Left ventricle myocardium inferior (tissue), 1 donor: ENCODE measurements around the gene WFIKKN1. TPM values are rescaled to one million over a fixed set of nuclear protein-coding genes. Genes with fewer than 3 reads are reported as not detected.

ENCODE experiments used
- DNase-seq: peaks from one replicate; pipeline ENCODE4 v3.0.0-alpha.2; 2020
- H3K27ac ChIP-seq: fragments of 200-600 bp; replicated peaks from 2 replicates; pipeline ENCODE4 v1.8.0; 2021
- H3K27me3 ChIP-seq: fragments of 200-600 bp; 2 replicates; pipeline ENCODE4 v1.8.0; 2021; ENCODE audit warnings: low read depth
- H3K36me3 ChIP-seq: fragments of 200-600 bp; 2 replicates; pipeline ENCODE4 v1.8.0; 2021
- H3K4me1 ChIP-seq: fragments of 200-600 bp; 2 replicates; pipeline ENCODE4 v1.8.0; 2021
- H3K4me3 ChIP-seq: fragments of 200-600 bp; 2 replicates; pipeline ENCODE4 v1.8.0; 2021; ENCODE audit warnings: mild to moderate bottlenecking, moderate library complexity
- H3K9me3 ChIP-seq: fragments of 200-600 bp; replicated peaks from 2 replicates; pipeline ENCODE4 v1.8.0; 2021
- CTCF ChIP-seq: fragments of 200-600 bp; IDR thresholded peaks from 2 replicates; pipeline ENCODE4 v1.8.0; 2021; ENCODE audit warnings: antibody characterized with exemption, mild to moderate bottlenecking, borderline replicate concordance
- intact Hi-C: fragments of 100-400 bp; cut with micrococcal nuclease; formaldehyde crosslinking; loops from one replicate; pipeline ENCODE4 v1.11.0; 2022
- total RNA-seq: library from RNA; stranded (reverse); fragmentation: NEBNext Ultra II Directional; extraction: Animal tissue kit (Norgen Biotek cat#: 25700); gene quantifications from one replicate; pipeline ENCODE4 v1.2.1, GENCODE V29; 2021
- donor health status: DM: no; HTN: yes; CAD: no; lungs with severe emphysema.

Gene WFIKKN1
- total RNA-seq, 1 donor from 2014 or later, result 0.14 TPM

DNA sequence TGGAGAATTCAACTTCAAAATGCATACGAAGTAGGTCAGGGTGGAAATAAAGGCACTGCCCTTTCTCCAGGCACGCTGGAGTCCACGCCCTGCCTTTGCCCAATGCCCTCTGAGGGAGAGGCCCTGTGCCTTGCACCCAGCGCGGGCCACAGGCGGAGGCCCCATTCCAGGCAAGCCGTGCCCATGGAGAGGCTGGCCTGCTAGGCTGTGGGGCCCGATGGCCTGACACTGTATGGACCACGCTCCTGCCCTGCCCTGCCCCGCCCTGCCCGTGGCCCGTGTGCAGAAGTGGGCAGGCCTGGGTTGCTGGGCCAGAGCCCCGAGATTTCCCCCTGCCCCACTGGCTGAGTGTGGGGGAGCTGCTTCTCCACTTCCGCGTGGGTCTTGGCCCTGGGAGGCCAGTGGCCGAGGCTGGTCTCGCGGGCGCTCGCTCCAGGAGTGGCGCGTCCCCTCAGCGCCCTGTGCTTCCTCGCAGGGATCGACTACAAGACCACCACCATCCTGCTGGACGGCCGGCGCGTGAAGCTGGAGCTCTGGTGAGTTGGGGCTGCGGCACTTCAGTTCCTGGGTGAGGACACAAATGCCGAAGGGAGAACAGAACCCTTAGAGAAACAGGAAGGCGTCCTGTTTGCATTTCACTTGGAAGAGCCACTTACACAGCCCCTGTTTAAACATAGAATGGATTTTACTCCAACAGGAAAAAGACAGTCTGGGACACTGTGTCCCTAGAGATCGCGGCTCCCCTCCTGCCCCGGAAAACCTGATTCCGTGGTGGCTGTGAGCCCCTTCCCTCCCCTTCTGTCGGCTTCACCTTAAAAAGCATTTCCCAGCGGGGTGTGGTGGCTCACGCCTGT lies 13.8 kb upstream of the WFIKKN1 start:
- peaks cover 13% of the 10 kb centered on the region for H3K36me3 ChIP-seq
- intact Hi-C loops, result no loop called here
- no peak for DNase-seq

GRCh38 chr16:617855-618254 lies 12.9 kb upstream of the WFIKKN1 start:
- Histone ChIP-seq H3K9me3 (no peaks in the 10 kb centered on the region), H3K4me3 (no peak overlapping the region), H3K27ac (no peak overlapping the region), H3K4me1 (no peaks in the 10 kb centered on the region), H3K27me3 (no peaks in the 10 kb centered on the region), H3K36me3 (peaks cover 13% of the 10 kb centered on the region)
- intact Hi-C loops, result no loop called here
- TF ChIP-seq CTCF, result no peak
- no peak for DNase-seq

More for the DNA sequence above, 13.8 kb upstream of the WFIKKN1 start:
- Histone ChIP-seq H3K9me3 (no peaks in the 10 kb centered on the region), H3K27ac (no peak overlapping the region), H3K4me3 (no peak overlapping the region), H3K4me1 (no peaks in the 10 kb centered on the region), H3K27me3 (no peaks in the 10 kb centered on the region)
- TF ChIP-seq CTCF, result no peak

DNA sequence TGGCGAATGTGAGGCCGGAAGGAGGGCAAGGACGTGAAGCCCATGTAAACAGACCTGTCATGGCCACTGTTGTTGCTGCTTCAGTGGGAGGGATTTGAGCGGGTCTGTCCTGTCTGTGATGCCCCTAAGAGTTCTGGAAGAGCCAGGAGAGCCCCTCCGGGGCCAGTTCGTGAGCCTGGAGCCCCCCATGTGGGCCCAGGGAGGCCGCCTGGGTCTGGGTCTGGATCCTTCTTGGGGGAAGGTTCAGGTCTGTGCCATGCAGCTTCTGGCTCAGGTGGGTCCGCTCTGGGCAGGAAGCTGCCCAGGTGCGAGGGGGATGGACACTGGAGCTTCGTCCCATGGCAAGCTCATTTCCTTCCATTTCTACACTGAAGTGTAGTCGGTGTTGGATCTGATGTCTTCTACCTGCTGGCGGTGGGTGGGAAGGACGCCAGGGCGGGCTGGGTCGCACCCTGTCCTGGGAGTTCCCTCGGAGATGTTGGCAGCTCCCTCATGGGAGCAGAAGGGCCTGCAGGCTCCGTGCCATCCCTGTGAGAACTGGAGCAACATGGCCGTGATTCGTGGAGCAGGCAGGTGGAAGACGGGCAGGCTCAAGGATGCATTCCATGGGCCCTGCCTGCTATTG lies 11.2 kb upstream of the WFIKKN1 start:
- TF ChIP-seq CTCF, result no peak
- Histone ChIP-seq H3K36me3 (peaks cover 13% of the 10 kb centered on the region), H3K4me1 (no peaks in the 10 kb centered on the region), H3K9me3 (no peaks in the 10 kb centered on the region), H3K27ac (no peak overlapping the region), H3K27me3 (no peaks in the 10 kb centered on the region), H3K4me3 (no peak overlapping the region)
- intact Hi-C loops, result no loop called here
- DNase-seq, result no peak

- Histone ChIP-seq H3K4me3 (no peak overlapping the region), H3K36me3 (peaks cover 18% of the 10 kb centered on the region), H3K27me3 (no peaks in the 10 kb centered on the region), H3K27ac (no peak overlapping the region), H3K9me3 (no peaks in the 10 kb centered on the region), H3K4me1 (no peaks in the 10 kb centered on the region)
- no peak for TF ChIP-seq CTCF
- DNase-seq, result no peak
- intact Hi-C loops, result no loop called here
Measured at GRCh38 chr16:620700-621525, 9.9 kb upstream of the WFIKKN1 start.

DNA sequence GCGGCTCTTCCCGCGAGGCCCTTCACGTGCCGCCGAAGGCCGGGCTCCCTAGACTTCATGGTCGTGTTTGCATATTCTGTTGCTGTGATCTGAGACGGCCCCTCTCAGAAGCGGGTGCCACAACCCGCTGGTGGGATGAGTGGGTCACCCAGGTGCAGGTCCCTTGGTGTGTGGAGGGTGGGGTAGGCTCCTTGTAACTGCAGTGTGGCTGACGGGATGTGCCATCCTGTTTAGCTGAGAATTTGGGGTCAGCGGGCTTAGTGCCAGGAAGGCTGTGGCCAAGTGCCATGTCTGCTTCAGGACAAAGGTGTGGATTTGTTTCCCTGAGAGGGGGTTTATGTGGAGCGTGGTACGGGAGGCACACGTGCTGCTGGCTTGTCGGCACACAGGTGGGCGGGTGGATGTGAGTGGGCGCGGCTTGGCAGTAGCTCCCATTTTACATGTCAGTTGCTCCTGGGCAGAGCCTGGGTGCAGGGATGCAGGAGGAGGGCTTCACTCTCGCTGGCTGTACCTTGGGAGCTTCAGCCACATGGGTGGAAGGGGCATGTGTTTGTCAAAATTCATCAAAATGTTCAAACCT lies 9.2 kb upstream of the WFIKKN1 start:
- intact Hi-C loops, result no loop called here

More for the DNA sequence above, 9.2 kb upstream of the WFIKKN1 start:
- Histone ChIP-seq H3K27ac (no peak overlapping the region), H3K9me3 (no peaks in the 10 kb centered on the region), H3K4me3 (no peak overlapping the region), H3K27me3 (no peaks in the 10 kb centered on the region), H3K4me1 (no peaks in the 10 kb centered on the region), H3K36me3 (peaks cover 25% of the 10 kb centered on the region)
- no peak for DNase-seq
- no peak for TF ChIP-seq CTCF
